Measurements from ENCODE around the gene MFSD2B.
"Not testable (repeated sequence)": the region's sequence is repeated elsewhere in the genome, so short reads cannot be mapped to it uniquely, and the experiment has no call there.

Gene MFSD2B

GRCh38 chr2:24018241-24018640 is 8.4 kb downstream of the MFSD2B start:
- no peak for DNase-seq (ENCODE audit: low read depth)

DNA sequence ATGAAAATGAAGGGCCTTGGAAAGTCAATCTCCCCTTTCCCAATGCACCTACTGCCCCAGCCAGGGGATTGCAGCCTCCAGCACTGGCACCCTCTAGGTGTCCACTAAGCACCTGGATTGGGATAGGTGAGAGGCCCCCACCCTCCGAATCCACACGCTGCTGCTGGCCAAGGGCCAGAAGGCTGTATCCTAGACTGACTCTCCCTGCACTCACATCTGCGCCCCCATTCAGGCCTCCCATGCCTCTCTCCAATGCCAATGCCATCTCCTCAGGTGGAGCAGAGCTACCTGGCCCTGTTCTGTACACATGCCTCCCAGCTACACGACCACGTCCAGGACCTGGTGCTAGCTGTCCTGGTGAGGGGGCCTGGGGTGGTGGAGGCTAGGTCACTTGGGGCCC is 9.8 kb downstream of the MFSD2B start:
- DNase-seq (ENCODE audit: low read depth): no peak

GRCh38 chr2:24020244-24020643 is 10.4 kb downstream of the MFSD2B start:
- DNase-seq (ENCODE audit: low read depth): no peak

GRCh38 chr2:24021122-24021998 is 11.5 kb downstream of the MFSD2B start:
- DNase-seq (ENCODE audit: low read depth): no peak

DNA sequence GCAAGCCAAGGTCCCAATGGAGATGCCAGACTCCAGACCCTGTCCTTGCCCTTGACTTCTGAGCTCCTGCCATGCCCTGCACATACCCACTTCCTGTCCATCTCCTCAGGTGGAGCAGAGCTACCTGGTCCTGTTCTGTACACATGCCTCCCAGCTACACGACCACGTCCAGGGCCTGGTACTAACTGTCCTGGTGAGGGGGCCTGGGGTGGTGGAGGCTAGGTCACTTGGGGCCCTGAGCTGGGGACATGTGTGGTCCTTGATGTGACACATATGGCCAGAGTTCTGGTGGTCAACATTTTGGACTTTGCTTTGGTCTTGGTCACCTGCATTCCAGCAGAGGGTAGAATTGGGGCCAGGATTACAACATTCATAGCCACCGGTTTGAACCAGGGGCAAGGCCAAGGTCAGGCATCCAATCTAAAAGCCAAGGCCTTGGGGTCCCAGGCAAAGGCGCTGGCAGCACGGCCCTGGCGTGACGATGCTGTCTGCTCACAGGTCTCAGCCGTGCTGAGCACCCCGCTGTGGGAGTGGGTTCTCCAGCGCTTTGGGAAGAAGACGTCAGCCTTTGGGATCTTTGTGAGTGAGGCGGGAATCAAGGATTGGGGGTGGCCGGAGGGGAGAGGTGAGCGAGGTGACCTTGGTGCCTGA is 12.6 kb downstream of the MFSD2B start:
- DNase-seq (ENCODE audit: low read depth): no peak

DNA sequence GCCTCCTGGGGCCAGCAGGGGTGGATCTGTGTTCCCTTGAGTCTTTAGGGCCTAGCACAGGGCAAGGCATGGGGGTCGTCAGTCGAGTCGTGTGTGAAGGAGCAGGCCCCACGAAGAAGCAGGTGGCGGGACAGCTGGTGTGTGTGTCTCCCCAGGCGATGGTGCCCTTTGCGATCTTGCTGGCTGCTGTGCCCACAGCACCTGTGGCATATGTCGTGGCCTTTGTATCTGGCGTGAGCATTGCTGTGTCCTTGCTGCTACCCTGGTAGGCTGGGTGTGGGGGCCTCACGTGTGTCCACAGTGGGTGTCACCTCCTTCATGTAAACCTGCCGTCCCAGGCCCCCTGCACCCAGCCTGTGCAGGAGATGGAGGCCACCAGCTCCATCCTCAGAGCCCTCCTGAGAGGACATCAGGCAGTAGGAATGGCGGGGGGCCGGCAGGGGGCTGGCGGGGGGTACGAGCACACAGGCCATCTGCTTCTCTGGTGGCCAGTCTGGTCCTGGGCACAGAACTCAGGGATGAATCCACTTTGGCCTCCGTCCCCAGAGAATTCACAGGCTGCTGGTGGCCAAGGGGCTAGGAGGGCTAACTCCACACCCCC is 13.2 kb downstream of the MFSD2B start:
- no peak for DNase-seq (ENCODE audit: low read depth)

GRCh38 chr2:24024018-24024417 is 14.1 kb downstream of the MFSD2B start:
- DNase-seq (ENCODE audit: low read depth): peak; percentile 51

- no peak for DNase-seq (ENCODE audit: low read depth)
Measured at GRCh38 chr2:24024996-24025663, 15.2 kb downstream of the MFSD2B start.

- DNase-seq (ENCODE audit: low read depth): no peak
Measured at GRCh38 chr2:24026233-24026632, 16.3 kb downstream of the MFSD2B start.

- no peak for DNase-seq (ENCODE audit: low read depth)
Measured at GRCh38 chr2:24038786-24039499, 29.1 kb downstream of the MFSD2B start.

DNA sequence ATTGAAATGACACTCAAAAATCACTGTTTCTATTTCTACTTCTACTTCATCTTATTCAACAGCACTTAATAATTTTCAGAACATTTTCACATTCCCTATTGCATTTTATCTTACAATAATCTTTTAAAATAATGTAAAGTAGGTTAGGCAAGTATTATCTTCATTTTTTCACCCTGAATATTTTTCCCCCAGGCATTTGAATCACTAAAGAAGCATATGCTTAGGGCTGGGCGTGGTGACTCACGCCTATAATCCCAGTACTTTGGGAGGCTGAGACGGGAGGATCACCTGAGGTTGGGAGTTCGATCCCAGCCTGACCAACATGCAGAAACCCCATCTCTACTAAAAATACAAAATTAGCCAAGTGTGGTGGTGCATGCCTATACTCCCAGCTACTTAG is 30.6 kb downstream of the MFSD2B start:
- DNase-seq (ENCODE audit: low read depth): no peak

GRCh38 chr2:24043133-24043532 is 33.2 kb downstream of the MFSD2B start:
- not testable (repeated sequence) for DNase-seq (ENCODE audit: low read depth)

DNA sequence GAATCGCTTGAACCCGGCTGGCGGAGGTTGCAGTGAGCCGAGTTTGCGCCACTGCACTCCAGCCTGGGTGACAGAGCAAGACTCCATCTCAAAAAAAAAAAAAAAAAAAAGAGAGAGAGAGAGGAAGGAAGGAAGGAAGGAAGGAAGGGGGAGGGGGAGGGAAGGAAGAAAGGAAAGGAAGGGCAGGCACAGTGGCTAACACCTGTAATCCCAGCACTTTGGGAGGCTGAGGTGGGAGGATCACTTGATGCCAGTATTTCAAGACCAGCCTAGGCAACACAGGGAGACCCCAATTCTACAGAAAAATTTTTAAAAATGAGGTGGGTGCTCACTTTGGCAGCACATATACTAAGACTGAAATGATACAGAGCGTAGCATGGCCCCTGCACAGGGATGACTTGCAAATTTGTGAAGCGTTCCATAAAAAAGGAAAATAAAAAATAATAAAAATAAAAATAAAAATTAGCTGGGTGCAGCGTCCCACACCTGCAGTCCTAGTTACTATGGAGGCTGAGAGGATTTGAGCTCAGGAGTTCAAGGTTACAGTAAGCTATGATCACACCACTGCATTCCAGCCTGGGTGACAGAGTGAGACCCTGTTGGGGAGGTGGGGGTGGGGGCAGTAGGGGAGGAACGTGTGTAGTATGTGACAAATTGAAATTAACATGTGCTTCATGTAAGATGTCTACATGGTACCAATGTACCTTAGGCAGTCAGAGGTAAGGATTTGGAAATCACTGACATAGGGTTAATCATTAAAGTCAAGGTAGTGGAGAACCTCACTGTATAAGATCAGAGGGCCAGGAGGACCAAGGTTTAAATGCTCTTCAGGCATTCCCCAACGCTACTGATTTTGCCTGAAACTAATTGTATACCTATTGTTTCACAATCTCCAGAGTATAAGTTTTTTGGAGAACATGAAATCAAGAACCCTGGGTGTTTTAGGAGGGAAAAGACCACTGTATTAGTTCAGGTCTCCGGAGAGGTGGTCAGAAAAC is 35.9 kb downstream of the MFSD2B start:
- DNase-seq (ENCODE audit: low read depth): no peak

DNA sequence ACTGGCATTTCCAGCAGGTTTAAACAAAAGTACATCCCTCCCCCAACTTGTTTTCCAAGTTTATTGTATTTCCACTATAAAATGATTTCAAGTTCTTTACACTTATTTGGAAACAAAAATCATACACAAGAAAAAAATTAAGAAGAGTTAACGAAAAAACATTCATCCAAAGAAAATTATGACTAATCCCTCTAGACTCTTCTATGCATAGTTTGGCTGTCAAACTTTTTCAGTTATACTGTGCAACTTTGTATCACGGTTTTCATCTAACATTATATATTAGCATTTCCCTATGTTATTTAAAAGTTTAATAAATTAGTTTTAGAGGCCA is 36.7 kb downstream of the MFSD2B start:
- DNase-seq (ENCODE audit: low read depth): no peak

DNA sequence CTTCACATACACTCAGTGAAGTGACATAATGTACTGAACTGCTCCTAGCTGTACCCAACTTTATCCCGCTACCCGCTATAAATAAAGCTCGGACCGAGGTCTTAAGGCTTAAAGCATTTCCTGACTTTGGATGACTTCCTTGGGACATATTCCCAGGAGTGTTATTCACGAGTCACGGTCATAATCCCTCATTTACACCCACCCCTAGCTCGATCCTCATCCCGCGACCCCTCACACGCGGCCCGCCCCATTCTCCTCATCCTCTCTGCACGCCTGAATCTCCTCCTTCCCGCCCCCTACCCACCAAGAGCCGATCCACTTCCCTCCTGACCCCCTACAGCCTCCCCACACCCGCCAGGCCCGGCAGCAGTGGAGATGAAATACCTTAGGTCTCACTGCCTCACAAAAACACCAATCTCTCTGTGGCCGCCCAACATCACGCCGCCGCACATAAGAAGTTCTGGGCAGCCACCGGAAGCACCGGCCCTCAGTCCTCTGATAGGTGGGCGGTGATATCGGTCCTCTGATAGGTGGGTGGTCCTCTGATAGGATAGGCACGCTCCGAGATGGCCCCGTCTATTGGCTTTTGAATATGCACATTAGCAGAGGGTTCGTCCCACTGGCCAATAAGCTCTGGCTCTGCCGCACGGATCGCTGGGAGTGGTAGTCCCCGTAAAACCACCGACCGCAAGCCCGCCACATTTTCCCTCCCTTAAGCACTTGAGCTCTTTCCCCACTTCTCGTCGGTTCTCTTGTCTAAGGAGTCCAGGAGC is 37.2 kb downstream of the MFSD2B start, which contains the start of gene WDCP:
WDCP (minus strand) TSS at position 462 of the 773 bp plus-strand sequence. CDS start 7,897 bp downstream, outside the sequence.
- peak; percentile 100 for DNase-seq (ENCODE audit: low read depth)

GRCh38 chr2:24047703-24048033 is 37.8 kb downstream of the MFSD2B start:
- no peak for DNase-seq (ENCODE audit: low read depth)

DNA sequence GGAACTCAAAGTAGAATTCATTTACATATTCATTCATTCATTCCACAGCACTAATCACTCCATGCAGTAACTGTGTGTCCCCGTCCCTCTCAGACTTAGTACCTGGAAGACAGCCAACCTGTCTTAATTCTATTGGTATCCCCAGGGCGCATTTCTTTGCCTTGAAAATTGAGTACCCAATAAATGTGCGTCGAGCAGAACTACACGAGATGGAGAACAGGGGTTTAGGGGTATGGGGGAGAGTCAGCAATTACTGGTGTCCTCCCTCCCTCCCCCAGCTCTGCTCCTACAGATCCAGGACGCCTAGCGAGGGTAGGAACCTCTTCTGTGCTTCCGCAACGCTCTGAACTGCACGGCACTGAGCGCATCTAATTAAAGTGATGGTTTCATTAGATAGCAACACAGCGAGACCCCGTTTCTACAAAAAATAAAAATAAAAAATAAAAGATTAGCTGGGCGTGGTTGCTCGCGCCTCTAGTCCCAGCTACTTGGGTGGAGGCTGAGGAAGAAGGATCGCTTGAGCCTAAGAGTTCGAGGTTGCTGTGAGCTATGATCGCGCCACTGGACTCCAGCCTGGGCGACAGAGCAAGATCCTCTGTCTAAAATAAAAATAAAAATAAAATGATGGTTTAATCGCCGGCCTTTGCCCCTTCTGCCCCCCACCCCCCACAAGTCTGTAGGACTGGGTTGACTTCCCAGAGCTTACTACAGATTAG is 39.0 kb downstream of the MFSD2B start:
- DNase-seq (ENCODE audit: low read depth): no peak

DNA sequence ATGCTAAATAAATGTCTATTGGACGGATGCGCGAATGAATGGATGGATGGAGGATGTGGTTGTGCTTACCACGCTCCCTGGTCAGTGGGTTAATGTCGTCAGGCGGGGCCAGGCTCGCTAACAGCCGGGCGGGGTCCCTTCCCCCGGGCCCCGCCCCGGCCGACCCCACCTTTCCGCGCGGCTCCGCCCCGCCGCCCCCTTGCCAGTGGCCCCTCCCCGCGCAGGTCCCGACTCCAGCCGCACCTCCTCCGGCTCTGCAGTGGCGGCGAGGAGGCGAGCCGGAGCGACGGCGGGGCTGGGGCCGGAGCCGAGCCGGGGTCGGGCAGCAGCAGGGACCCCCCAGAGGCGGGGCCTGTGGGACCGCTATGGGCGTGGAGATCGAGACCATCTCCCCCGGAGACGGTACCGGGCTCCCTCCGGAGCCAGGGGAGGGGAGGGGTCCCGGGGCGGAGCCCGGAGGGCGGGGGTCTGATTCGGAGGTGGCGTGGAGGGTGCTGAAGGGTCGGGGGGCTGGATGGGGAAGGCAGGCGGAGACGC is 39.7 kb downstream of the MFSD2B start, which contains the start of gene FKBP1B:
FKBP1B (plus strand) TSS at position 257 of the 537 bp plus-strand sequence; CDS start at position 366, 109 bp downstream.
- DNase-seq (ENCODE audit: low read depth): peak; percentile 54
